ENCODE measurements around the gene PI4KA.

DNA sequence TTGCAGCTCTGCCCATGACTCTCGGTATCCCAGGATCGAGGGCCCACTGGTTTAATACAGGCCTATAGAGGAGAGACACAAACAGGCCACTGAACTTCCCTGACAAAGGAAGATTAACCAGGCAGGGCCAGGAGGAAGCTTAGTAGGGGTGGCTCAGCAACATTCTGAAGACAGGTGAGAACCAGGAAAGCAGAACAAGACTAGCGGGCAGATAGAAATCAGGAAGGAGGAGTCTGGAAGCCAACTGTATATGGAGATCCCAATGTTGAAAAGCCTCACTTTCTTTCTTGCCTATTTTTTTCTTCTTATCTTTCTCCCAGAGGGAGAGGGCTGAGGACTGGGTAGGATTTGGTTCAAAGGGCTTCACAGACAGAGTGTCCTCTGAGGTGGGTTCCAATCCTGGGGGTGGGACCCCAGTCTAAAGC, 5.4 kb downstream of the PI4KA start:
- no peak for TF ChIP-seq POLR2A (IDR thresholded peaks at IDR 0.05)
- TF ChIP-seq, protein P1, sequence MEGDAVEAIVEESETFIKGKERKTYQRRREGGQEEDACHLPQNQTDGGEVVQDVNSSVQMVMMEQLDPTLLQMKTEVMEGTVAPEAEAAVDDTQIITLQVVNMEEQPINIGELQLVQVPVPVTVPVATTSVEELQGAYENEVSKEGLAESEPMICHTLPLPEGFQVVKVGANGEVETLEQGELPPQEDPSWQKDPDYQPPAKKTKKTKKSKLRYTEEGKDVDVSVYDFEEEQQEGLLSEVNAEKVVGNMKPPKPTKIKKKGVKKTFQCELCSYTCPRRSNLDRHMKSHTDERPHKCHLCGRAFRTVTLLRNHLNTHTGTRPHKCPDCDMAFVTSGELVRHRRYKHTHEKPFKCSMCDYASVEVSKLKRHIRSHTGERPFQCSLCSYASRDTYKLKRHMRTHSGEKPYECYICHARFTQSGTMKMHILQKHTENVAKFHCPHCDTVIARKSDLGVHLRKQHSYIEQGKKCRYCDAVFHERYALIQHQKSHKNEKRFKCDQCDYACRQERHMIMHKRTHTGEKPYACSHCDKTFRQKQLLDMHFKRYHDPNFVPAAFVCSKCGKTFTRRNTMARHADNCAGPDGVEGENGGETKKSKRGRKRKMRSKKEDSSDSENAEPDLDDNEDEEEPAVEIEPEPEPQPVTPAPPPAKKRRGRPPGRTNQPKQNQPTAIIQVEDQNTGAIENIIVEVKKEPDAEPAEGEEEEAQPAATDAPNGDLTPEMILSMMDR (IDR thresholded peaks at IDR 0.05) = no peak

Measured in upper lobe of left lung (tissue), 4 donors.